ENCODE data around the gene PDE9A. TPM values are rescaled to one million over a fixed set of nuclear protein-coding genes. Genes with fewer than 3 reads are reported as not detected.
"Not testable (repeated sequence)": the region's sequence is repeated elsewhere in the genome, so short reads cannot be mapped to it uniquely, and the experiment has no call there.

PDE9A gene
- polyA plus RNA-seq, 4 donors: 7.3 to 41.0 (median 38.6) TPM

- no peak for DNase-seq (ENCODE audit: low read depth in 4 of 4, low spot score in 3 of 4)
Observed at GRCh38 chr21:42784896-42785451, 131.6 kb downstream of the PDE9A start.

- DNase-seq (ENCODE audit: low read depth in 4 of 4, low spot score in 3 of 4): no peak
Observed at GRCh38 chr21:42785666-42786427, 132.4 kb downstream of the PDE9A start.

GRCh38 chr21:42786884-42787283 is 133.5 kb downstream of the PDE9A start:
- DNase-seq (ENCODE audit: low read depth in 4 of 4, low spot score in 3 of 4): no peak

GRCh38 chr21:42787613-42788012 is 134.2 kb downstream of the PDE9A start:
- DNase-seq (ENCODE audit: low read depth in 4 of 4, low spot score in 3 of 4): no peak

- no peak for DNase-seq (ENCODE audit: low read depth in 4 of 4, low spot score in 3 of 4)
Observed at GRCh38 chr21:42790520-42791065, 137.2 kb downstream of the PDE9A start.

- DNase-seq (ENCODE audit: low read depth in 4 of 4, low spot score in 3 of 4): no peak
Observed at GRCh38 chr21:42793774-42794173, 140.4 kb downstream of the PDE9A start.

GRCh38 chr21:42794551-42794950 is 141.1 kb downstream of the PDE9A start:
- DNase-seq (ENCODE audit: low read depth in 4 of 4, low spot score in 3 of 4): no peak

GRCh38 chr21:42796327-42797062 is 143.1 kb downstream of the PDE9A start:
- no peak for DNase-seq (ENCODE audit: low read depth in 4 of 4, low spot score in 3 of 4)

- no peak for DNase-seq (ENCODE audit: low read depth in 4 of 4, low spot score in 3 of 4)
Observed at GRCh38 chr21:42797522-42797921, 144.1 kb downstream of the PDE9A start.

GRCh38 chr21:42798106-42798505 is 144.7 kb downstream of the PDE9A start:
- no peak for DNase-seq (ENCODE audit: low read depth in 4 of 4, low spot score in 3 of 4)

- no peak for DNase-seq (ENCODE audit: low read depth in 4 of 4, low spot score in 3 of 4)
Observed at GRCh38 chr21:42799516-42799915, 146.1 kb downstream of the PDE9A start.

GRCh38 chr21:42799948-42800347 is 146.5 kb downstream of the PDE9A start:
- DNase-seq (ENCODE audit: low read depth in 4 of 4, low spot score in 3 of 4): no peak

- DNase-seq (ENCODE audit: low read depth in 4 of 4, low spot score in 3 of 4): not testable (repeated sequence)
Observed at GRCh38 chr21:42801616-42802015, 148.2 kb downstream of the PDE9A start.

GRCh38 chr21:42806509-42807140 is 153.2 kb downstream of the PDE9A start:
- no peak for DNase-seq (ENCODE audit: low read depth in 4 of 4, low spot score in 3 of 4)

- DNase-seq (ENCODE audit: low read depth in 4 of 4, low spot score in 3 of 4): not testable (repeated sequence)
Observed at GRCh38 chr21:42807293-42807895, 154.0 kb downstream of the PDE9A start.

- no peak for DNase-seq (ENCODE audit: low read depth in 4 of 4, low spot score in 3 of 4)
Observed at GRCh38 chr21:42807938-42808613, 154.7 kb downstream of the PDE9A start.

- DNase-seq (ENCODE audit: low read depth in 4 of 4, low spot score in 3 of 4): no peak
Observed at GRCh38 chr21:42809171-42809570, 155.8 kb downstream of the PDE9A start.

GRCh38 chr21:42809577-42810475 is 156.4 kb downstream of the PDE9A start:
- DNase-seq (ENCODE audit: low read depth in 4 of 4, low spot score in 3 of 4): no peak

GRCh38 chr21:42811960-42812359 is 158.5 kb downstream of the PDE9A start:
- DNase-seq (ENCODE audit: low read depth in 4 of 4, low spot score in 3 of 4): no peak
